GM18858 (cell line): Measurements from ENCODE around the gene MEG3.
"Not testable (repeated sequence)": the region's sequence is repeated elsewhere in the genome, so short reads cannot be mapped to it uniquely, and the experiment has no call there.

Source experiments
- ATAC-seq: cut with Tn5 transposase; IDR thresholded peaks from one replicate; pipeline ENCODE4 v1.9.1; 2021; ENCODE audit not compliant: unreplicated experiment

Gene MEG3

GRCh38 chr14:100788517-100788916 is 37.4 kb upstream of the MEG3 start:
- no peak for ATAC-seq

- no peak for ATAC-seq
Measured at GRCh38 chr14:100788942-100789341, 37.0 kb upstream of the MEG3 start.

GRCh38 chr14:100789460-100790417 is 36.2 kb upstream of the MEG3 start:
- no peak for ATAC-seq

- ATAC-seq = no peak
Measured at GRCh38 chr14:100790502-100791347, 35.2 kb upstream of the MEG3 start.

- no peak for ATAC-seq
Measured at GRCh38 chr14:100791348-100791735, 34.6 kb upstream of the MEG3 start.

- ATAC-seq = no peak
Measured at GRCh38 chr14:100791995-100792394, 33.9 kb upstream of the MEG3 start.

- no peak for ATAC-seq
Measured at GRCh38 chr14:100796946-100797345, 29.0 kb upstream of the MEG3 start.

- no peak for ATAC-seq
Measured at GRCh38 chr14:100800041-100800440, 25.9 kb upstream of the MEG3 start.

- ATAC-seq = not testable (repeated sequence)
Measured at GRCh38 chr14:100801433-100801832, 24.5 kb upstream of the MEG3 start.

GRCh38 chr14:100802179-100802578 is 23.7 kb upstream of the MEG3 start:
- no peak for ATAC-seq

GRCh38 chr14:100802766-100803165 is 23.2 kb upstream of the MEG3 start:
- no peak for ATAC-seq

- ATAC-seq = no peak
Measured at GRCh38 chr14:100803226-100803625, 22.7 kb upstream of the MEG3 start.

GRCh38 chr14:100803676-100804075 is 22.2 kb upstream of the MEG3 start:
- ATAC-seq = no peak

GRCh38 chr14:100804138-100804537 is 21.8 kb upstream of the MEG3 start:
- no peak for ATAC-seq

GRCh38 chr14:100804558-100805309 is 21.2 kb upstream of the MEG3 start:
- no peak for ATAC-seq

- no peak for ATAC-seq
Measured at GRCh38 chr14:100806386-100806785, 19.5 kb upstream of the MEG3 start.

- no peak for ATAC-seq
Measured at GRCh38 chr14:100807496-100807895, 18.4 kb upstream of the MEG3 start.

GRCh38 chr14:100807979-100808734 is 17.8 kb upstream of the MEG3 start:
- no peak for ATAC-seq

- no peak for ATAC-seq
Measured at GRCh38 chr14:100810435-100810834, 15.5 kb upstream of the MEG3 start.

- no peak for ATAC-seq
Measured at GRCh38 chr14:100810861-100811461, 15.0 kb upstream of the MEG3 start.
